ENCODE data around the gene PSMD5.
"Not testable (repeated sequence)": the region's sequence is repeated elsewhere in the genome, so short reads cannot be mapped to it uniquely, and the experiment has no call there.

The PSMD5 gene

GRCh38 chr9:120808931-120809330, 33.8 kb downstream of the PSMD5 start:
- no peak for DNase-seq (ENCODE audit: low read depth in 1 of 2, low spot score in 1 of 2)

GRCh38 chr9:120807607-120808379, 34.9 kb downstream of the PSMD5 start:
- no peak for DNase-seq (ENCODE audit: low read depth in 1 of 2, low spot score in 1 of 2)

- not testable (repeated sequence) for DNase-seq (ENCODE audit: low read depth in 1 of 2, low spot score in 1 of 2)
These were observed 37.8 kb downstream of the PSMD5 start for GRCh38 chr9:120804784-120805363.

- DNase-seq (ENCODE audit: low read depth in 1 of 2, low spot score in 1 of 2), result no peak
These were observed 41.3 kb downstream of the PSMD5 start for GRCh38 chr9:120801441-120801840.

GRCh38 chr9:120792898-120793765, 49.6 kb downstream of the PSMD5 start, which contains the start of gene FBXW2:
Gene FBXW2 (minus strand): TSS chr9:120793416. CDS start chr9:120788258, 5,158 bp downstream.
- peak; percentile 75 to 88 for DNase-seq (ENCODE audit: low read depth in 1 of 2, low spot score in 1 of 2)

- DNase-seq (ENCODE audit: low read depth in 1 of 2, low spot score in 1 of 2), result no peak
These were observed 51.6 kb downstream of the PSMD5 start for GRCh38 chr9:120791161-120791560.

- DNase-seq (ENCODE audit: low read depth in 1 of 2, low spot score in 1 of 2), result no peak
These were observed 54.8 kb downstream of the PSMD5 start for GRCh38 chr9:120787933-120788332.

GRCh38 chr9:120783602-120784047, 59.1 kb downstream of the PSMD5 start:
- no peak for DNase-seq (ENCODE audit: low read depth in 1 of 2, low spot score in 1 of 2)

GRCh38 chr9:120781236-120781635, 61.5 kb downstream of the PSMD5 start:
- DNase-seq (ENCODE audit: low read depth in 1 of 2, low spot score in 1 of 2), result no peak

GRCh38 chr9:120780367-120780766, 62.4 kb downstream of the PSMD5 start:
- DNase-seq (ENCODE audit: low read depth in 1 of 2, low spot score in 1 of 2), result no peak

GRCh38 chr9:120779227-120779626, 63.5 kb downstream of the PSMD5 start:
- no peak for DNase-seq (ENCODE audit: low read depth in 1 of 2, low spot score in 1 of 2)

- DNase-seq (ENCODE audit: low read depth in 1 of 2, low spot score in 1 of 2), result no peak
These were observed 64.0 kb downstream of the PSMD5 start for GRCh38 chr9:120778758-120779157.

GRCh38 chr9:120777229-120777628, 65.5 kb downstream of the PSMD5 start:
- DNase-seq (ENCODE audit: low read depth in 1 of 2, low spot score in 1 of 2), result no peak

GRCh38 chr9:120776788-120777187, 65.9 kb downstream of the PSMD5 start:
- no peak for DNase-seq (ENCODE audit: low read depth in 1 of 2, low spot score in 1 of 2)

- DNase-seq (ENCODE audit: low read depth in 1 of 2, low spot score in 1 of 2), result no peak
These were observed 66.9 kb downstream of the PSMD5 start for GRCh38 chr9:120775859-120776258.

GRCh38 chr9:120774719-120775118, 68.0 kb downstream of the PSMD5 start:
- no peak for DNase-seq (ENCODE audit: low read depth in 1 of 2, low spot score in 1 of 2)

GRCh38 chr9:120773256-120773655, 69.5 kb downstream of the PSMD5 start:
- DNase-seq (ENCODE audit: low read depth in 1 of 2, low spot score in 1 of 2), result no peak

GRCh38 chr9:120770931-120771330, 71.8 kb downstream of the PSMD5 start:
- no peak for DNase-seq (ENCODE audit: low read depth in 1 of 2, low spot score in 1 of 2)

- no peak for DNase-seq (ENCODE audit: low read depth in 1 of 2, low spot score in 1 of 2)
These were observed 73.8 kb downstream of the PSMD5 start for GRCh38 chr9:120768886-120769285.

GRCh38 chr9:120768247-120768646, 74.5 kb downstream of the PSMD5 start:
- DNase-seq (ENCODE audit: low read depth in 1 of 2, low spot score in 1 of 2), result no peak

- no peak for DNase-seq (ENCODE audit: low read depth in 1 of 2, low spot score in 1 of 2)
These were observed 75.3 kb downstream of the PSMD5 start for GRCh38 chr9:120767451-120767850.

All from activated CD4-positive, alpha-beta T cell treated with anti-CD3 and anti-CD28 coated beads, Interleukin-2, amount 50 U/mL, for 24 hours (primary cell).